ENCODE results near the gene SNAPC3. TPM values are rescaled to one million over a fixed set of nuclear protein-coding genes. Genes with fewer than 3 reads are reported as not detected.

SNAPC3 gene
- total RNA-seq, 1 experiment from 2014 or later, result 33.5 TPM

DNA sequence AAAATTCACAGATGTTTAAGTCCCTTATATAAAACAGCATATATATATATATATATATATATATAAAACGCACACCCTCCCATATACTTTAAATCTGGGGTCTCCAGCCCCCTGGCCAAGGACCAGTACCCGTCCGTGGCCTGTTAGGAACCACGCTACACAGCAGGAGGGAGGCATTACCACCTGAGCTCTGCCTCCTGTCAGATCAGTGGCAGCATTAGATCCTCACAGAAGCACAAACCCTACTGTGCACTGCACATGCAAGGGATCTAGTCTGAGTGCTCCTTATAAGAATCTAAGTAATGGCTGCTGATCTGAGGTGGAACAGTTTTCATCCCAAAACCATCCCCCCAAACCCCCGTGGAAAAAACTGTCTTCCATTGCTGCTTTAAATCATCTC lies 79.1 kb downstream of the SNAPC3 start:
- CTCF ChIA-PET, result no interaction called here
- H3K36me3 Mint-ChIP-seq, result peaks cover 82% of the 10 kb centered on the region
- H3K4me1 Mint-ChIP-seq, result peaks cover 34% of the 10 kb centered on the region
- no peaks in the 10 kb centered on the region for H3K9me3 Mint-ChIP-seq
- DNase-seq (ENCODE audit: low spot score) (no peak), ATAC-seq (no peak)
- no peak for TF ChIP-seq TEAD1 (CRISPR knock-in tag; IDR thresholded peaks at IDR 0.05)
- TF ChIP-seq, protein P1, sequence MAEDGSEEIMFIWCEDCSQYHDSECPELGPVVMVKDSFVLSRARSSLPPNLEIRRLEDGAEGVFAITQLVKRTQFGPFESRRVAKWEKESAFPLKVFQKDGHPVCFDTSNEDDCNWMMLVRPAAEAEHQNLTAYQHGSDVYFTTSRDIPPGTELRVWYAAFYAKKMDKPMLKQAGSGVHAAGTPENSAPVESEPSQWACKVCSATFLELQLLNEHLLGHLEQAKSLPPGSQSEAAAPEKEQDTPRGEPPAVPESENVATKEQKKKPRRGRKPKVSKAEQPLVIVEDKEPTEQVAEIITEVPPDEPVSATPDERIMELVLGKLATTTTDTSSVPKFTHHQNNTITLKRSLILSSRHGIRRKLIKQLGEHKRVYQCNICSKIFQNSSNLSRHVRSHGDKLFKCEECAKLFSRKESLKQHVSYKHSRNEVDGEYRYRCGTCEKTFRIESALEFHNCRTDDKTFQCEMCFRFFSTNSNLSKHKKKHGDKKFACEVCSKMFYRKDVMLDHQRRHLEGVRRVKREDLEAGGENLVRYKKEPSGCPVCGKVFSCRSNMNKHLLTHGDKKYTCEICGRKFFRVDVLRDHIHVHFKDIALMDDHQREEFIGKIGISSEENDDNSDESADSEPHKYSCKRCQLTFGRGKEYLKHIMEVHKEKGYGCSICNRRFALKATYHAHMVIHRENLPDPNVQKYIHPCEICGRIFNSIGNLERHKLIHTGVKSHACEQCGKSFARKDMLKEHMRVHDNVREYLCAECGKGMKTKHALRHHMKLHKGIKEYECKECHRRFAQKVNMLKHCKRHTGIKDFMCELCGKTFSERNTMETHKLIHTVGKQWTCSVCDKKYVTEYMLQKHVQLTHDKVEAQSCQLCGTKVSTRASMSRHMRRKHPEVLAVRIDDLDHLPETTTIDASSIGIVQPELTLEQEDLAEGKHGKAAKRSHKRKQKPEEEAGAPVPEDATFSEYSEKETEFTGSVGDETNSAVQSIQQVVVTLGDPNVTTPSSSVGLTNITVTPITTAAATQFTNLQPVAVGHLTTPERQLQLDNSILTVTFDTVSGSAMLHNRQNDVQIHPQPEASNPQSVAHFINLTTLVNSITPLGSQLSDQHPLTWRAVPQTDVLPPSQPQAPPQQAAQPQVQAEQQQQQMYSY (CRISPR knock-in tag; IDR thresholded peaks at IDR 0.05), result no peak
- no peak for TF ChIP-seq SOX15 (CRISPR knock-in tag; IDR thresholded peaks at IDR 0.05)
- TF ChIP-seq, protein P2, sequence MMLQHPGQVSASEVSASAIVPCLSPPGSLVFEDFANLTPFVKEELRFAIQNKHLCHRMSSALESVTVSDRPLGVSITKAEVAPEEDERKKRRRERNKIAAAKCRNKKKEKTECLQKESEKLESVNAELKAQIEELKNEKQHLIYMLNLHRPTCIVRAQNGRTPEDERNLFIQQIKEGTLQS (CRISPR knock-in tag; conservative IDR thresholded peaks at IDR 0.05), result no peak
- TF ChIP-seq, protein P3, sequence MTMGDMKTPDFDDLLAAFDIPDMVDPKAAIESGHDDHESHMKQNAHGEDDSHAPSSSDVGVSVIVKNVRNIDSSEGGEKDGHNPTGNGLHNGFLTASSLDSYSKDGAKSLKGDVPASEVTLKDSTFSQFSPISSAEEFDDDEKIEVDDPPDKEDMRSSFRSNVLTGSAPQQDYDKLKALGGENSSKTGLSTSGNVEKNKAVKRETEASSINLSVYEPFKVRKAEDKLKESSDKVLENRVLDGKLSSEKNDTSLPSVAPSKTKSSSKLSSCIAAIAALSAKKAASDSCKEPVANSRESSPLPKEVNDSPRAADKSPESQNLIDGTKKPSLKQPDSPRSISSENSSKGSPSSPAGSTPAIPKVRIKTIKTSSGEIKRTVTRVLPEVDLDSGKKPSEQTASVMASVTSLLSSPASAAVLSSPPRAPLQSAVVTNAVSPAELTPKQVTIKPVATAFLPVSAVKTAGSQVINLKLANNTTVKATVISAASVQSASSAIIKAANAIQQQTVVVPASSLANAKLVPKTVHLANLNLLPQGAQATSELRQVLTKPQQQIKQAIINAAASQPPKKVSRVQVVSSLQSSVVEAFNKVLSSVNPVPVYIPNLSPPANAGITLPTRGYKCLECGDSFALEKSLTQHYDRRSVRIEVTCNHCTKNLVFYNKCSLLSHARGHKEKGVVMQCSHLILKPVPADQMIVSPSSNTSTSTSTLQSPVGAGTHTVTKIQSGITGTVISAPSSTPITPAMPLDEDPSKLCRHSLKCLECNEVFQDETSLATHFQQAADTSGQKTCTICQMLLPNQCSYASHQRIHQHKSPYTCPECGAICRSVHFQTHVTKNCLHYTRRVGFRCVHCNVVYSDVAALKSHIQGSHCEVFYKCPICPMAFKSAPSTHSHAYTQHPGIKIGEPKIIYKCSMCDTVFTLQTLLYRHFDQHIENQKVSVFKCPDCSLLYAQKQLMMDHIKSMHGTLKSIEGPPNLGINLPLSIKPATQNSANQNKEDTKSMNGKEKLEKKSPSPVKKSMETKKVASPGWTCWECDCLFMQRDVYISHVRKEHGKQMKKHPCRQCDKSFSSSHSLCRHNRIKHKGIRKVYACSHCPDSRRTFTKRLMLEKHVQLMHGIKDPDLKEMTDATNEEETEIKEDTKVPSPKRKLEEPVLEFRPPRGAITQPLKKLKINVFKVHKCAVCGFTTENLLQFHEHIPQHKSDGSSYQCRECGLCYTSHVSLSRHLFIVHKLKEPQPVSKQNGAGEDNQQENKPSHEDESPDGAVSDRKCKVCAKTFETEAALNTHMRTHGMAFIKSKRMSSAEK (CRISPR knock-in tag; IDR thresholded peaks at IDR 0.05; ENCODE audit: borderline replicate concordance), result no peak
- TF ChIP-seq SP1 (CRISPR knock-in tag; conservative IDR thresholded peaks at IDR 0.05), result no peak
- no peak for TF ChIP-seq ELF4 (CRISPR knock-in tag; IDR thresholded peaks at IDR 0.05; ENCODE audit: low read depth)
- TF ChIP-seq GABPB1 (CRISPR knock-in tag; IDR thresholded peaks at IDR 0.05), result no peak
- no peak overlapping the region for H3K27ac Mint-ChIP-seq
- no peak overlapping the region for H3K4me3 Mint-ChIP-seq
- no peaks in the 10 kb centered on the region for H3K27me3 Mint-ChIP-seq (ENCODE audit: low read depth)
- POLR2A ChIA-PET, result interaction anchor here (1.6 to 2.2 kb wide), 2 partner anchors 9 to 51 kb away, joined by 3 to 12 read pairs; partner anchors contain the start of genes CCDC171 and PSIP1

DNA sequence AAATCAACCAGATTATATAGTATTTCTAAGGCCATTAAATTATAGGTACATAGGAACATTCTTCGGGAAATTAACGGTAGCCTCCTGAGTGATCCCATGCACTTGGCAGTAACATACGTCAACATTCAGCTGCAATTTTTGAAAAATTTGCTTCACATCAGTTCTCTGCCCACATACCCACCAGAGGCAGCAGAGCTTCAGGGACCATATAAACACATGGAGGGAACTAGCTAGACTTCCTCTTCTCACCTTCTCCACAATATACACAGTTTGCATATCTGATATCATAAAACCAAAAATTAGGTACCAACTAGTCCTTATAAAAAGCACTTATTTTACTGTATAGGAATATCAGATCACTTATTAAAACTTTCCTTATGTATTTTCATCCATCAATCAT lies 83.2 kb downstream of the SNAPC3 start:
- ATAC-seq, result no peak
- CTCF ChIA-PET, result no interaction called here
- Mint-ChIP-seq H3K9me3 (no peaks in the 10 kb centered on the region), H3K4me1 (peaks cover 46% of the 10 kb centered on the region), H3K36me3 (peaks cover 80% of the 10 kb centered on the region), H3K27me3 (ENCODE audit: low read depth) (no peaks in the 10 kb centered on the region), H3K4me3 (no peak overlapping the region), H3K27ac (peak overlapping the region; percentile 31; the same call in 1 of the 2 replicates)
- no peak for DNase-seq (ENCODE audit: low spot score)
- POLR2A ChIA-PET, result interaction anchor here (0.6 kb wide), 1 partner anchor 47 kb away, joined by 4 read pairs; the partner anchor contains the start of gene CCDC171
- TF ChIP-seq, protein P4, sequence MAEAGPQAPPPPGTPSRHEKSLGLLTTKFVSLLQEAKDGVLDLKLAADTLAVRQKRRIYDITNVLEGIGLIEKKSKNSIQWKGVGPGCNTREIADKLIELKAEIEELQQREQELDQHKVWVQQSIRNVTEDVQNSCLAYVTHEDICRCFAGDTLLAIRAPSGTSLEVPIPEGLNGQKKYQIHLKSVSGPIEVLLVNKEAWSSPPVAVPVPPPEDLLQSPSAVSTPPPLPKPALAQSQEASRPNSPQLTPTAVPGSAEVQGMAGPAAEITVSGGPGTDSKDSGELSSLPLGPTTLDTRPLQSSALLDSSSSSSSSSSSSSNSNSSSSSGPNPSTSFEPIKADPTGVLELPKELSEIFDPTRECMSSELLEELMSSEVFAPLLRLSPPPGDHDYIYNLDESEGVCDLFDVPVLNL (CRISPR knock-in tag; IDR thresholded peaks at IDR 0.05; ENCODE audit: borderline replicate concordance, low read depth), result no peak
- TF ChIP-seq ZBTB21 (CRISPR knock-in tag; IDR thresholded peaks at IDR 0.05; ENCODE audit: borderline replicate concordance), result no peak
- no peak for TF ChIP-seq FOXP1 (CRISPR knock-in tag; IDR thresholded peaks at IDR 0.05; ENCODE audit: borderline replicate concordance)
- no peak for TF ChIP-seq NR3C1 (CRISPR knock-in tag; conservative IDR thresholded peaks at IDR 0.05; ENCODE audit: low read depth)
- TF ChIP-seq, protein P5, sequence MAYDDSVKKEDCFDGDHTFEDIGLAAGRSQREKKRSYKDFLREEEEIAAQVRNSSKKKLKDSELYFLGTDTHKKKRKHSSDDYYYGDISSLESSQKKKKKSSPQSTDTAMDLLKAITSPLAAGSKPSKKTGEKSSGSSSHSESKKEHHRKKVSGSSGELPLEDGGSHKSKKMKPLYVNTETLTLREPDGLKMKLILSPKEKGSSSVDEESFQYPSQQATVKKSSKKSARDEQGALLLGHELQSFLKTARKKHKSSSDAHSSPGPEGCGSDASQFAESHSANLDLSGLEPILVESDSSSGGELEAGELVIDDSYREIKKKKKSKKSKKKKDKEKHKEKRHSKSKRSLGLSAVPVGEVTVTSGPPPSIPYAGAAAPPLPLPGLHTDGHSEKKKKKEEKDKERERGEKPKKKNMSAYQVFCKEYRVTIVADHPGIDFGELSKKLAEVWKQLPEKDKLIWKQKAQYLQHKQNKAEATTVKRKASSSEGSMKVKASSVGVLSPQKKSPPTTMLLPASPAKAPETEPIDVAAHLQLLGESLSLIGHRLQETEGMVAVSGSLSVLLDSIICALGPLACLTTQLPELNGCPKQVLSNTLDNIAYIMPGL (CRISPR knock-in tag; IDR thresholded peaks at IDR 0.05), result no peak
- TF ChIP-seq ZNF416 (CRISPR knock-in tag; IDR thresholded peaks at IDR 0.05), result no peak
- no peak for TF ChIP-seq CREB1 (CRISPR knock-in tag; IDR thresholded peaks at IDR 0.05)
- no peak for TF ChIP-seq GRHL2 (CRISPR knock-in tag; IDR thresholded peaks at IDR 0.05; ENCODE audit: insufficient replicate concordance, severe bottlenecking)
- TF ChIP-seq FOXJ3 (CRISPR knock-in tag; IDR thresholded peaks at IDR 0.05; ENCODE audit: borderline replicate concordance), result no peak
- no peak for TF ChIP-seq SOX15 (CRISPR knock-in tag; IDR thresholded peaks at IDR 0.05)
- TF ChIP-seq ZNF423 (CRISPR knock-in tag; IDR thresholded peaks at IDR 0.05), result no peak
- no peak for TF ChIP-seq TCF7 (CRISPR knock-in tag; IDR thresholded peaks at IDR 0.05; ENCODE audit: low read depth)
- no peak for TF ChIP-seq IRF2 (CRISPR knock-in tag; IDR thresholded peaks at IDR 0.05; ENCODE audit: borderline replicate concordance, low read depth)
- TF ChIP-seq PRRX2 (CRISPR knock-in tag; IDR thresholded peaks at IDR 0.05), result no peak
